A673 (cell line): ENCODE results near the gene MINDY4.

Experiments used
- CTCF ChIP-seq: fragments of 300-800, 200-600 bp; sonication (generic); conservative IDR thresholded peaks from 2 replicates; pipeline ENCODE4 v1.5.1; 2017; ENCODE audit warnings: low read depth, mild to moderate bottlenecking, antibody characterized with exemption, low read length, moderate library complexity, mixed read lengths
- EZH2 ChIP-seq: fragments of 200-600 bp; sonication (generic); IDR thresholded peaks from 2 replicates; pipeline ENCODE4 v1.6.1; 2017; ENCODE audit warnings: borderline replicate concordance, low read depth, mild to moderate bottlenecking, mixed read lengths, antibody characterized with exemption, low read length; ENCODE audit not compliant: poor library complexity, severe bottlenecking

- TF ChIP-seq CTCF (no peak), EZH2 (no peak)
Observed at GRCh38 chr7:30912986-30913811, 142.0 kb downstream of the MINDY4 start.
